HepG2 (cell line): ENCODE data around the gene TAF12. TPM values are rescaled to one million over a fixed set of nuclear protein-coding genes. Genes with fewer than 3 reads are reported as not detected.
A peak's percentile ranks its signal among the peaks of the same experiment; 100 is the strongest.

Source experiments
- MEIS1 ChIP-seq: sonication (generic); formaldehyde crosslinking; IDR thresholded peaks from 2 replicates; pipeline ENCODE4 v1.9.0; 2021; ENCODE audit warnings: mild to moderate bottlenecking, missing genetic modification reagents, moderate library complexity, borderline replicate concordance
- NPAS2 ChIP-seq: sonication (generic); formaldehyde crosslinking; IDR thresholded peaks from 2 replicates; pipeline ENCODE4 v1.8.0; 2022; ENCODE audit warnings: mild to moderate bottlenecking, missing genetic modification reagents, borderline replicate concordance
- NR2F6 ChIP-seq, 2 experiments: IDR thresholded peaks; 2 replicates each; pipeline ENCODE4 v1.6.1; 2016; ENCODE audit warnings: antibody characterized with exemption in 1 of 2, mild to moderate bottlenecking in 1 of 2
- SMAD9 ChIP-seq: sonication (generic); formaldehyde crosslinking; IDR thresholded peaks from 2 replicates; pipeline ENCODE4 v1.5.1; 2020; ENCODE audit warnings: mild to moderate bottlenecking, missing genetic modification reagents
- ZBTB42 ChIP-seq: sonication (generic); formaldehyde crosslinking; IDR thresholded peaks from 2 replicates; pipeline ENCODE4 v1.5.0; 2020; ENCODE audit warnings: mild to moderate bottlenecking, missing genetic modification reagents
- ZMYM4 ChIP-seq: sonication (generic); formaldehyde crosslinking; IDR thresholded peaks from 2 replicates; pipeline ENCODE4 v1.8.1; 2023; ENCODE audit warnings: mild to moderate bottlenecking, missing genetic modification reagents
- ZNF225 ChIP-seq: sonication (generic); formaldehyde crosslinking; IDR thresholded peaks from 2 replicates; pipeline ENCODE4 v1.4.0; 2020; ENCODE audit warnings: mild to moderate bottlenecking, missing genetic modification reagents
- ZNF230 ChIP-seq: sonication (generic); formaldehyde crosslinking; IDR thresholded peaks from 2 replicates; pipeline ENCODE4 v1.4.0; 2020; ENCODE audit warnings: mild to moderate bottlenecking, missing genetic modification reagents
- ZNF33A ChIP-seq: sonication (generic); formaldehyde crosslinking; IDR thresholded peaks from 2 replicates; pipeline ENCODE4 v1.5.1; 2020; ENCODE audit warnings: missing genetic modification reagents, mild to moderate bottlenecking, moderate library complexity, borderline replicate concordance
- ZNF547 ChIP-seq: sonication (generic); formaldehyde crosslinking; IDR thresholded peaks from 2 replicates; pipeline ENCODE4 v1.5.1; 2020; ENCODE audit warnings: mild to moderate bottlenecking, missing genetic modification reagents
- ZNF567 ChIP-seq: sonication (generic); formaldehyde crosslinking; IDR thresholded peaks from 2 replicates; pipeline ENCODE4 v1.8.1; 2023; ENCODE audit warnings: mild to moderate bottlenecking, missing genetic modification reagents, borderline replicate concordance
- polyA plus RNA-seq, 8 experiments: library from polyadenylated mRNA; depleted of rRNA in 3 of 8; stranded (reverse) in 7 of 8; unstranded in 1 of 8; fragments of >200 nt; fragmentation: Illumina TruSeq in 4 of 8; extraction: Trizol in 4 of 8; gene quantifications; 2 replicates each; pipeline versions ENCODE4 v1.2.1 to v1.2.3, GENCODE V29; 2011 to 2016; ENCODE audit warnings: low read depth in 4 of 8, missing spikeins in 1 of 8, mixed read lengths in 1 of 8; ENCODE audit not compliant: insufficient read depth in 1 of 8
- total RNA-seq, 5 experiments: library from RNA; depleted of rRNA; stranded (reverse); fragments of >200 nt; fragmentation: Illumina TruSeq; extraction: Trizol; gene quantifications; 2 replicates each; pipeline ENCODE4 v1.2.3, GENCODE V29; 2016; ENCODE audit warnings: low read depth in 1 of 5
- TF ChIP-seq, protein P1 (sequence below): sonication (generic); formaldehyde crosslinking; IDR thresholded peaks from 2 replicates; pipeline ENCODE4 v1.5.1; 2020; ENCODE audit warnings: mild to moderate bottlenecking, missing genetic modification reagents, moderate library complexity
- TF ChIP-seq, protein P2 (sequence below): sonication (generic); formaldehyde crosslinking; IDR thresholded peaks from 2 replicates; pipeline ENCODE4 v1.5.1; 2020; ENCODE audit warnings: mild to moderate bottlenecking, moderate library complexity, missing genetic modification reagents
- TF ChIP-seq, protein P3 (sequence below): sonication (generic); formaldehyde crosslinking; IDR thresholded peaks from 2 replicates; pipeline ENCODE4 v1.4.0; 2020; ENCODE audit warnings: missing genetic modification reagents
- TF ChIP-seq, protein P4 (sequence below): IDR thresholded peaks from 2 replicates; pipeline ENCODE4 v1.6.1; 2016; ENCODE audit warnings: mild to moderate bottlenecking, missing biosample characterization, missing genetic modification reagents

The TAF12 gene
- total and polyA plus RNA-seq, 2 of the 13 experiments (the other 11 are each of a cell fraction or from before 2014, with no cell fraction given), result 16.3 to 17.1 TPM

DNA sequence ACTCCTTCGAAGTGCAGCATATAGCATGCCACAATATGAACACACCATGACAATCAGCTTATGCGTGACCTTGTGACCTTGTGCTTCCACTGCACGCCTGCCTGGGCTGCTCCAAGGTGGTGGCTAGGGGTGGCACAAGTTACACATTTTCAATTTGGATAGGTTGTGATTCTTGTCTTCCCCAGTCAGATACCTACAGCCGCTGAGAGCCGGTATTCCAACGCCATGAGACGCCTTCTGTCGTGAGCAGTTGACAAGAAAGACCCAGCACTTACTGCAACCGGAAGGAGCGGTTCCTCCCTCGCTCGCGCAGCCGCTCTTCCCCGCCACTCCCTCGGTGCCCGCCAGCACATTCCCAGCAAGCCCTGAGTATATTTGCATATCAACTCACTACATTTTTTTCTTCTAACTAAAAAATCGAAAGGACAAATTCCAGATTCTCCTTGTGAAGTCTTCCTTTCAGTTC lies 5.2 kb upstream of the TAF12 start (continued):
- TF ChIP-seq, protein P1, sequence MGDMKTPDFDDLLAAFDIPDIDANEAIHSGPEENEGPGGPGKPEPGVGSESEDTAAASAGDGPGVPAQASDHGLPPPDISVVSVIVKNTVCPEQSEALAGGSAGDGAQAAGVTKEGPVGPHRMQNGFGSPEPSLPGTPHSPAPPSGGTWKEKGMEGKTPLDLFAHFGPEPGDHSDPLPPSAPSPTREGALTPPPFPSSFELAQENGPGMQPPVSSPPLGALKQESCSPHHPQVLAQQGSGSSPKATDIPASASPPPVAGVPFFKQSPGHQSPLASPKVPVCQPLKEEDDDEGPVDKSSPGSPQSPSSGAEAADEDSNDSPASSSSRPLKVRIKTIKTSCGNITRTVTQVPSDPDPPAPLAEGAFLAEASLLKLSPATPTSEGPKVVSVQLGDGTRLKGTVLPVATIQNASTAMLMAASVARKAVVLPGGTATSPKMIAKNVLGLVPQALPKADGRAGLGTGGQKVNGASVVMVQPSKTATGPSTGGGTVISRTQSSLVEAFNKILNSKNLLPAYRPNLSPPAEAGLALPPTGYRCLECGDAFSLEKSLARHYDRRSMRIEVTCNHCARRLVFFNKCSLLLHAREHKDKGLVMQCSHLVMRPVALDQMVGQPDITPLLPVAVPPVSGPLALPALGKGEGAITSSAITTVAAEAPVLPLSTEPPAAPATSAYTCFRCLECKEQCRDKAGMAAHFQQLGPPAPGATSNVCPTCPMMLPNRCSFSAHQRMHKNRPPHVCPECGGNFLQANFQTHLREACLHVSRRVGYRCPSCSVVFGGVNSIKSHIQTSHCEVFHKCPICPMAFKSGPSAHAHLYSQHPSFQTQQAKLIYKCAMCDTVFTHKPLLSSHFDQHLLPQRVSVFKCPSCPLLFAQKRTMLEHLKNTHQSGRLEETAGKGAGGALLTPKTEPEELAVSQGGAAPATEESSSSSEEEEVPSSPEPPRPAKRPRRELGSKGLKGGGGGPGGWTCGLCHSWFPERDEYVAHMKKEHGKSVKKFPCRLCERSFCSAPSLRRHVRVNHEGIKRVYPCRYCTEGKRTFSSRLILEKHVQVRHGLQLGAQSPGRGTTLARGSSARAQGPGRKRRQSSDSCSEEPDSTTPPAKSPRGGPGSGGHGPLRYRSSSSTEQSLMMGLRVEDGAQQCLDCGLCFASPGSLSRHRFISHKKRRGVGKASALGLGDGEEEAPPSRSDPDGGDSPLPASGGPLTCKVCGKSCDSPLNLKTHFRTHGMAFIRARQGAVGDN (CRISPR knock-in tag), result peak; percentile 95
- TF ChIP-seq ZNF225 (CRISPR knock-in tag), result peak; percentile 18; the same call in 1 of the 2 replicates
- TF ChIP-seq ZNF33A (CRISPR knock-in tag), result no peak
- TF ChIP-seq, protein P2, sequence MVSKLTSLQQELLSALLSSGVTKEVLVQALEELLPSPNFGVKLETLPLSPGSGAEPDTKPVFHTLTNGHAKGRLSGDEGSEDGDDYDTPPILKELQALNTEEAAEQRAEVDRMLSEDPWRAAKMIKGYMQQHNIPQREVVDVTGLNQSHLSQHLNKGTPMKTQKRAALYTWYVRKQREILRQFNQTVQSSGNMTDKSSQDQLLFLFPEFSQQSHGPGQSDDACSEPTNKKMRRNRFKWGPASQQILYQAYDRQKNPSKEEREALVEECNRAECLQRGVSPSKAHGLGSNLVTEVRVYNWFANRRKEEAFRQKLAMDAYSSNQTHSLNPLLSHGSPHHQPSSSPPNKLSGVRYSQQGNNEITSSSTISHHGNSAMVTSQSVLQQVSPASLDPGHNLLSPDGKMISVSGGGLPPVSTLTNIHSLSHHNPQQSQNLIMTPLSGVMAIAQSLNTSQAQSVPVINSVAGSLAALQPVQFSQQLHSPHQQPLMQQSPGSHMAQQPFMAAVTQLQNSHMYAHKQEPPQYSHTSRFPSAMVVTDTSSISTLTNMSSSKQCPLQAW, result peak; percentile 46; the same call in 1 of the 2 replicates
- TF ChIP-seq ZNF547 (CRISPR knock-in tag), result 0 out of 2 replicates have a peak, but pooled peaks have one; percentile 19
- TF ChIP-seq SMAD9 (CRISPR knock-in tag), result no peak
- TF ChIP-seq ZNF230, result 0 out of 2 replicates have a peak, but pooled peaks have one; percentile 52
- no peak for TF ChIP-seq NPAS2 (CRISPR knock-in tag)
- TF ChIP-seq, protein P3, sequence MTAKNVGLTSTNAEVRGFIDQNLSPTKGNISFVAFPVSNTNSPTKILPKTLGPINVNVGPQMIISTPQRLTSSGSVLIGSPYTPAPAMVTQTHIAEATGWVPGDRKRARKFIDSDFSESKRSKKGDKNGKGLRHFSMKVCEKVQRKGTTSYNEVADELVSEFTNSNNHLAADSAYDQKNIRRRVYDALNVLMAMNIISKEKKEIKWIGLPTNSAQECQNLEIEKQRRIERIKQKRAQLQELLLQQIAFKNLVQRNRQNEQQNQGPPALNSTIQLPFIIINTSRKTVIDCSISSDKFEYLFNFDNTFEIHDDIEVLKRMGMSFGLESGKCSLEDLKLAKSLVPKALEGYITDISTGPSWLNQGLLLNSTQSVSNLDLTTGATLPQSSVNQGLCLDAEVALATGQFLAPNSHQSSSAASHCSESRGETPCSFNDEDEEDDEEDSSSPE (CRISPR knock-in tag), result peak; percentile 54; the same call in 1 of the 2 replicates
- TF ChIP-seq MEIS1 (CRISPR knock-in tag), result no peak
- peak; percentile 55; the same call in 1 of the 2 replicates for TF ChIP-seq ZMYM4
- TF ChIP-seq NR2F6 (IDR thresholded peaks at IDR 0.05), result peak; percentile 94
- peak; percentile 94 for TF ChIP-seq NR2F6 (CRISPR knock-in tag; IDR thresholded peaks at IDR 0.05)
- TF ChIP-seq ZNF567 (CRISPR knock-in tag), result peak; percentile 30; the same call in 1 of the 2 replicates
- no peak for TF ChIP-seq ZBTB42 (CRISPR knock-in tag)
- TF ChIP-seq, protein P4, sequence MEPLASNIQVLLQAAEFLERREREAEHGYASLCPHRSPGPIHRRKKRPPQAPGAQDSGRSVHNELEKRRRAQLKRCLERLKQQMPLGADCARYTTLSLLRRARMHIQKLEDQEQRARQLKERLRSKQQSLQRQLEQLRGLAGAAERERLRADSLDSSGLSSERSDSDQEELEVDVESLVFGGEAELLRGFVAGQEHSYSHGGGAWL, result 0 out of 2 replicates have a peak, but pooled peaks have one; percentile 36
